ENCODE data around the gene FMO2.
"Not testable (repeated sequence)": the region's sequence is repeated elsewhere in the genome, so short reads cannot be mapped to it uniquely, and the experiment has no call there.

The FMO2 gene

DNA sequence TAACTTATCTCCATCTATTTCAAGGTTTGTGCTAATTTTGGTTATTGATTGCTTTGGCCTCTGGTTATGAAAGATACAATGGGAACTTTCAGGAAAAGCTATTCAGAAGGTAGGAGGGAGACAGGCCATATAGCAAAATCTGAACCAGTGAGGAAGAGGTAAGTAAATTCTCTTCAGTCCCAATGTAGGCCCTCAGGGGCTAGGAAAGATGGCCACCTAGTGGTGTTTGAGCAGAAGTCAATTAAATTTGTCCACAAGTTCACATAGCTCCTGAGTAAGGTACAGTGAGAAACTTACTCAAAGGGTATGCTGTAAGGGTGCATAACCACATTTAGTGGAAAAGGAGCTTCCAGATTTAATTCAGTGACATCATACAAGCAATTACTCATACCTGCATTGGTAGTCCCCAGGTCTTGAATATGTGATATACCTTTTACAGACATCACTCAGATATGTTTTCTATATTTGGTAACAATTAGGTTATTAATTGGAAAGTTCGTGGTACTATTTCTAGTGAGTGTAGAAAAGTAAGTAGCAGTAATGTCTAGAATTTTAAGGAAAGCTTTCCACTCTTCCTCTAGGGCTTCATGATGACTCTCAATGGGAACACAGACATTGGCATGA, 41.8 kb downstream of the FMO2 start:
- no peaks in the 10 kb centered on the region for H3K9me3 ChIP-seq (ENCODE audit: insufficient read depth, low read depth, low read length)
- H3K9ac ChIP-seq (ENCODE audit: low read length), result no peak overlapping the region
- peak; percentile 66 to 88 for DNase-seq
- no peak overlapping the region for H3K27ac ChIP-seq (ENCODE audit: low read depth, low read length)
- no peak overlapping the region for H3K4ac ChIP-seq (ENCODE audit: low read depth, low read length)
- H2AFZ ChIP-seq (ENCODE audit: insufficient read depth, low read length, poor library complexity), result no peak overlapping the region
- no peak overlapping the region for H3K14ac ChIP-seq (ENCODE audit: low read length)
- no peak overlapping the region for H3K18ac ChIP-seq (ENCODE audit: low read length)
- H3K4me1 ChIP-seq (ENCODE audit: control insufficient read depth in 1 of 2, insufficient read depth in 2 of 2, low read length in 2 of 2), result peaks cover 2 to 4% of the 10 kb centered on the region in 2 experiments
- H3K79me1 ChIP-seq (ENCODE audit: low read length), result peaks cover 3% of the 10 kb centered on the region
- no peak overlapping the region for H3K4me2 ChIP-seq (ENCODE audit: low read length)
- no peak overlapping the region for H2BK120ac ChIP-seq (ENCODE audit: insufficient read depth, low read length, poor library complexity)
- H3K79me2 ChIP-seq (ENCODE audit: control insufficient read depth, insufficient read depth, low read length, poor library complexity), result no peaks in the 10 kb centered on the region
- H3K36me3 ChIP-seq (ENCODE audit: control insufficient read depth in 1 of 2, insufficient read depth in 2 of 2, low read length in 2 of 2), result no peaks in the 10 kb centered on the region
- H4K8ac ChIP-seq (ENCODE audit: low read depth, low read length), result no peak overlapping the region
- H4K91ac ChIP-seq (ENCODE audit: low read depth, low read length), result no peak overlapping the region
- no CpG with 5 or more reads among the region's 1 CpG for WGBS (ENCODE audit: extremely low coverage, insufficient coverage, insufficient read length)
- no peak overlapping the region for H2AK5ac ChIP-seq (ENCODE audit: low read length)
- no peak overlapping the region for H4K12ac ChIP-seq (ENCODE audit: low read depth, low read length)
- no peak overlapping the region for H2BK5ac ChIP-seq (ENCODE audit: low read depth, low read length, poor library complexity)
- H2BK12ac ChIP-seq (ENCODE audit: low read length), result no peak overlapping the region
- no peaks in the 10 kb centered on the region for H3K27me3 ChIP-seq (ENCODE audit: insufficient read depth, low read length)
- no peak overlapping the region for H3K23ac ChIP-seq (ENCODE audit: low read length)
- H3K4me3 ChIP-seq (ENCODE audit: low read depth, low read length), result no peak overlapping the region

- H3K4ac ChIP-seq (ENCODE audit: low read depth, low read length), result no peak overlapping the region
- no peak overlapping the region for H2AK5ac ChIP-seq (ENCODE audit: low read length)
- no peaks in the 10 kb centered on the region for H3K79me1 ChIP-seq (ENCODE audit: low read length)
- no peaks in the 10 kb centered on the region for H3K27me3 ChIP-seq (ENCODE audit: insufficient read depth, low read length)
- no peak overlapping the region for H4K12ac ChIP-seq (ENCODE audit: low read depth, low read length)
- H4K8ac ChIP-seq (ENCODE audit: low read depth, low read length), result no peak overlapping the region
- no peak overlapping the region for H3K23ac ChIP-seq (ENCODE audit: low read length)
- no peak overlapping the region for H3K4me2 ChIP-seq (ENCODE audit: low read length)
- H3K9ac ChIP-seq (ENCODE audit: low read length), result no peak overlapping the region
- no peak overlapping the region for H3K18ac ChIP-seq (ENCODE audit: low read length)
- H3K36me3 ChIP-seq (ENCODE audit: control insufficient read depth in 1 of 2, insufficient read depth in 2 of 2, low read length in 2 of 2), result no peaks in the 10 kb centered on the region
- H2BK120ac ChIP-seq (ENCODE audit: insufficient read depth, low read length, poor library complexity), result no peak overlapping the region
- no peaks in the 10 kb centered on the region for H3K79me2 ChIP-seq (ENCODE audit: control insufficient read depth, insufficient read depth, low read length, poor library complexity)
- H2AFZ ChIP-seq (ENCODE audit: insufficient read depth, low read length, poor library complexity), result no peak overlapping the region
- H3K9me3 ChIP-seq (ENCODE audit: insufficient read depth, low read depth, low read length), result no peaks in the 10 kb centered on the region
- H3K14ac ChIP-seq (ENCODE audit: low read length), result no peak overlapping the region
- DNase-seq, result no peak
- H2BK5ac ChIP-seq (ENCODE audit: low read depth, low read length, poor library complexity), result no peak overlapping the region
- no peak overlapping the region for H2BK12ac ChIP-seq (ENCODE audit: low read length)
- no peak overlapping the region for H3K4me3 ChIP-seq (ENCODE audit: low read depth, low read length)
- H4K91ac ChIP-seq (ENCODE audit: low read depth, low read length), result no peak overlapping the region
- H3K27ac ChIP-seq (ENCODE audit: low read depth, low read length), result no peak overlapping the region
- no peaks in the 10 kb centered on the region for H3K4me1 ChIP-seq (ENCODE audit: control insufficient read depth in 1 of 2, insufficient read depth in 2 of 2, low read length in 2 of 2)
Measured at GRCh38 chr1:171231326-171231725, 46.2 kb downstream of the FMO2 start.

DNA sequence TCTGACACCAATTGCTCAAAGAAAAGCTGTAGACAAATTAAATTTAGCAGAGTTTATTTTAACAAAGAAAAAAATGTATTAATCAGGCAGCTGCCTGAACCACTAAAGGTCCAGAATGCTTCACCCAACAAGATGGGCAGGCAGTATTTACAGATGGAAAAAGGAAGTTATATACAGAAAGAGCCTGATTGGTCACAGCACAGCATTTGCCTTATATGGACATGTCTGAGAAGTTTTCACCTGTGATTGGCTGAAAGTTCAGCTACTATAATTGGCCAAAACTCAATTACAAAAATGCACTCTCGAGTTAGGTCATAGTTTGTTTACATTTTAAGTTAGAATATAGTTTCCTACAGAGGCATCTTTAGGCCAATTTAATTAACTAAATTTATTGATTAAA, 48.1 kb downstream of the FMO2 start:
- Histone ChIP-seq H3K79me1 (ENCODE audit: low read length) (no peaks in the 10 kb centered on the region), H3K27ac (ENCODE audit: low read depth, low read length) (no peak overlapping the region), H3K4me2 (ENCODE audit: low read length) (no peak overlapping the region), H3K9ac (ENCODE audit: low read length) (no peak overlapping the region), H3K79me2 (ENCODE audit: control insufficient read depth, insufficient read depth, low read length, poor library complexity) (no peaks in the 10 kb centered on the region), H3K14ac (ENCODE audit: low read length) (no peak overlapping the region), H3K4me3 (ENCODE audit: low read depth, low read length) (no peak overlapping the region), H3K18ac (ENCODE audit: low read length) (no peak overlapping the region), H2AK5ac (ENCODE audit: low read length) (no peak overlapping the region), H2BK120ac (ENCODE audit: insufficient read depth, low read length, poor library complexity) (no peak overlapping the region), H4K8ac (ENCODE audit: low read depth, low read length) (no peak overlapping the region), H2BK12ac (ENCODE audit: low read length) (no peak overlapping the region), H3K36me3 (ENCODE audit: control insufficient read depth in 1 of 2, insufficient read depth in 2 of 2, low read length in 2 of 2) (no peaks in the 10 kb centered on the region), H2BK5ac (ENCODE audit: low read depth, low read length, poor library complexity) (no peak overlapping the region), H4K91ac (ENCODE audit: low read depth, low read length) (no peak overlapping the region), H3K4me1 (ENCODE audit: control insufficient read depth in 1 of 2, insufficient read depth in 2 of 2, low read length in 2 of 2) (no peaks in the 10 kb centered on the region), H3K27me3 (ENCODE audit: insufficient read depth, low read length) (no peaks in the 10 kb centered on the region), H3K23ac (ENCODE audit: low read length) (no peak overlapping the region), H4K12ac (ENCODE audit: low read depth, low read length) (no peak overlapping the region), H2AFZ (ENCODE audit: insufficient read depth, low read length, poor library complexity) (no peak overlapping the region), H3K9me3 (ENCODE audit: insufficient read depth, low read depth, low read length) (peaks cover 6% of the 10 kb centered on the region), H3K4ac (ENCODE audit: low read depth, low read length) (no peak overlapping the region)
- no CpG with 5 or more reads among the region's 1 CpG for WGBS (ENCODE audit: extremely low coverage, insufficient coverage, insufficient read length)
- DNase-seq, result no peak

GRCh38 chr1:171236231-171236630, 51.1 kb downstream of the FMO2 start:
- H3K4me2 ChIP-seq (ENCODE audit: low read length); H3K18ac ChIP-seq (ENCODE audit: low read length); H4K8ac ChIP-seq (ENCODE audit: low read depth, low read length); H4K91ac ChIP-seq (ENCODE audit: low read depth, low read length); H3K4ac ChIP-seq (ENCODE audit: low read depth, low read length); DNase-seq; H2BK120ac ChIP-seq (ENCODE audit: insufficient read depth, low read length, poor library complexity); H3K9me3 ChIP-seq (ENCODE audit: insufficient read depth, low read depth, low read length); H3K27me3 ChIP-seq (ENCODE audit: insufficient read depth, low read length); H3K4me3 ChIP-seq (ENCODE audit: low read depth, low read length); H3K36me3 ChIP-seq (ENCODE audit: control insufficient read depth in 1 of 2, insufficient read depth in 2 of 2, low read length in 2 of 2); H3K9ac ChIP-seq (ENCODE audit: low read length); H3K79me2 ChIP-seq (ENCODE audit: control insufficient read depth, insufficient read depth, low read length, poor library complexity); H3K27ac ChIP-seq (ENCODE audit: low read depth, low read length); H2AK5ac ChIP-seq (ENCODE audit: low read length); H3K23ac ChIP-seq (ENCODE audit: low read length); H2BK5ac ChIP-seq (ENCODE audit: low read depth, low read length, poor library complexity); H3K14ac ChIP-seq (ENCODE audit: low read length); H3K4me1 ChIP-seq (ENCODE audit: control insufficient read depth in 1 of 2, insufficient read depth in 2 of 2, low read length in 2 of 2); H2BK12ac ChIP-seq (ENCODE audit: low read length); H2AFZ ChIP-seq (ENCODE audit: insufficient read depth, low read length, poor library complexity); H3K79me1 ChIP-seq (ENCODE audit: low read length); H4K12ac ChIP-seq (ENCODE audit: low read depth, low read length): not testable (repeated sequence)
- no CpG with 5 or more reads among the region's 4 CpGs for WGBS (ENCODE audit: extremely low coverage, insufficient coverage, insufficient read length)
